ENCODE results near the gene NTPCR.

The NTPCR gene

GRCh38 chr1:232968391-232968790, 18.0 kb downstream of the NTPCR start:
- DNase-seq (no peak), ATAC-seq (ENCODE audit: insufficient read depth, low read depth) (no peak)
- 0 out of 2 replicates have a peak, but pooled peaks cover 9% of the 10 kb centered on the region for H3K4me1 ChIP-seq (ENCODE audit: insufficient read depth, low read length)
- H3K4me3 ChIP-seq (ENCODE audit: low read depth in 1 of 2, low read length in 2 of 2): no peak overlapping the region
- H3K27ac ChIP-seq (ENCODE audit: low read length): no peak overlapping the region
- H4K20me1 ChIP-seq (ENCODE audit: insufficient read depth, low read length): no peaks in the 10 kb centered on the region
- no peak overlapping the region for H3K9ac ChIP-seq (ENCODE audit: low read depth, low read length)
- H3K79me2 ChIP-seq (ENCODE audit: insufficient read depth, low read length): peaks cover 10% of the 10 kb centered on the region
- H3K9me3 ChIP-seq (ENCODE audit: insufficient read depth, low read length, severe bottlenecking): peaks cover 8% of the 10 kb centered on the region
- H3K36me3 ChIP-seq (ENCODE audit: insufficient read depth, low read length): peaks cover 75% of the 10 kb centered on the region
- no peak overlapping the region for H2AFZ ChIP-seq (ENCODE audit: low read depth, low read length)
- no peak overlapping the region for H3K4me2 ChIP-seq (ENCODE audit: insufficient read depth, low read length)
- no peaks in the 10 kb centered on the region for H3K27me3 ChIP-seq (ENCODE audit: insufficient read depth, low read length, poor library complexity)
- no peak for TF ChIP-seq EZH2 (IDR thresholded peaks at IDR 0.05; ENCODE audit: borderline replicate concordance, low read depth, low read length, severe bottlenecking)
- TF ChIP-seq, protein P1, sequence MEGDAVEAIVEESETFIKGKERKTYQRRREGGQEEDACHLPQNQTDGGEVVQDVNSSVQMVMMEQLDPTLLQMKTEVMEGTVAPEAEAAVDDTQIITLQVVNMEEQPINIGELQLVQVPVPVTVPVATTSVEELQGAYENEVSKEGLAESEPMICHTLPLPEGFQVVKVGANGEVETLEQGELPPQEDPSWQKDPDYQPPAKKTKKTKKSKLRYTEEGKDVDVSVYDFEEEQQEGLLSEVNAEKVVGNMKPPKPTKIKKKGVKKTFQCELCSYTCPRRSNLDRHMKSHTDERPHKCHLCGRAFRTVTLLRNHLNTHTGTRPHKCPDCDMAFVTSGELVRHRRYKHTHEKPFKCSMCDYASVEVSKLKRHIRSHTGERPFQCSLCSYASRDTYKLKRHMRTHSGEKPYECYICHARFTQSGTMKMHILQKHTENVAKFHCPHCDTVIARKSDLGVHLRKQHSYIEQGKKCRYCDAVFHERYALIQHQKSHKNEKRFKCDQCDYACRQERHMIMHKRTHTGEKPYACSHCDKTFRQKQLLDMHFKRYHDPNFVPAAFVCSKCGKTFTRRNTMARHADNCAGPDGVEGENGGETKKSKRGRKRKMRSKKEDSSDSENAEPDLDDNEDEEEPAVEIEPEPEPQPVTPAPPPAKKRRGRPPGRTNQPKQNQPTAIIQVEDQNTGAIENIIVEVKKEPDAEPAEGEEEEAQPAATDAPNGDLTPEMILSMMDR (IDR thresholded peaks at IDR 0.05; ENCODE audit: borderline replicate concordance, extremely low read depth, low read length, poor library complexity, severe bottlenecking): no peak

- peak overlapping the region; percentile 24 for H3K27ac ChIP-seq (ENCODE audit: low read length)
- H3K36me3 ChIP-seq (ENCODE audit: insufficient read depth, low read length): peaks cover 80% of the 10 kb centered on the region
- H3K4me3 ChIP-seq (ENCODE audit: low read depth in 1 of 2, low read length in 2 of 2): no peak overlapping the region
- H3K79me2 ChIP-seq (ENCODE audit: insufficient read depth, low read length): peaks cover 10% of the 10 kb centered on the region
- no peak overlapping the region for H2AFZ ChIP-seq (ENCODE audit: low read depth, low read length)
- TF ChIP-seq, protein P1 (IDR thresholded peaks at IDR 0.05; ENCODE audit: borderline replicate concordance, extremely low read depth, low read length, poor library complexity, severe bottlenecking): no peak
- TF ChIP-seq EZH2 (IDR thresholded peaks at IDR 0.05; ENCODE audit: borderline replicate concordance, low read depth, low read length, severe bottlenecking): no peak
- H3K9ac ChIP-seq (ENCODE audit: low read depth, low read length): no peak overlapping the region
- H3K27me3 ChIP-seq (ENCODE audit: insufficient read depth, low read length, poor library complexity): no peaks in the 10 kb centered on the region
- DNase-seq (peak; percentile 35), ATAC-seq (ENCODE audit: insufficient read depth, low read depth) (peak; percentile 74)
- H3K4me2 ChIP-seq (ENCODE audit: insufficient read depth, low read length): no peak overlapping the region
- peaks cover 12% of the 10 kb centered on the region for H3K9me3 ChIP-seq (ENCODE audit: insufficient read depth, low read length, severe bottlenecking)
- H4K20me1 ChIP-seq (ENCODE audit: insufficient read depth, low read length): no peaks in the 10 kb centered on the region
- H3K4me1 ChIP-seq (ENCODE audit: insufficient read depth, low read length): 0 out of 2 replicates have a peak, but pooled peaks cover 9% of the 10 kb centered on the region
Observed at GRCh38 chr1:232968965-232969364, 18.6 kb downstream of the NTPCR start.

- no peaks in the 10 kb centered on the region for H4K20me1 ChIP-seq (ENCODE audit: insufficient read depth, low read length)
Observed at GRCh38 chr1:232969799-232970198, 19.4 kb downstream of the NTPCR start.

More at GRCh38 chr1:232969799-232970198, 19.4 kb downstream of the NTPCR start:
- H3K9ac ChIP-seq (ENCODE audit: low read depth, low read length): no peak overlapping the region
- no peaks in the 10 kb centered on the region for H3K27me3 ChIP-seq (ENCODE audit: insufficient read depth, low read length, poor library complexity)
- no peak overlapping the region for H2AFZ ChIP-seq (ENCODE audit: low read depth, low read length)
- no peak for DNase-seq
- TF ChIP-seq EZH2 (IDR thresholded peaks at IDR 0.05; ENCODE audit: borderline replicate concordance, low read depth, low read length, severe bottlenecking): no peak
- TF ChIP-seq, protein P1 (IDR thresholded peaks at IDR 0.05; ENCODE audit: borderline replicate concordance, extremely low read depth, low read length, poor library complexity, severe bottlenecking): no peak
- peaks cover 10% of the 10 kb centered on the region for H3K79me2 ChIP-seq (ENCODE audit: insufficient read depth, low read length)
- peaks cover 86% of the 10 kb centered on the region for H3K36me3 ChIP-seq (ENCODE audit: insufficient read depth, low read length)
- 0 out of 2 replicates have a peak, but pooled peaks cover 9% of the 10 kb centered on the region for H3K4me1 ChIP-seq (ENCODE audit: insufficient read depth, low read length)
- no peak overlapping the region for H3K27ac ChIP-seq (ENCODE audit: low read length)
- ATAC-seq (ENCODE audit: insufficient read depth, low read depth): no peak
- peaks cover 15% of the 10 kb centered on the region for H3K9me3 ChIP-seq (ENCODE audit: insufficient read depth, low read length, severe bottlenecking)
- H3K4me2 ChIP-seq (ENCODE audit: insufficient read depth, low read length): no peak overlapping the region
- H3K4me3 ChIP-seq (ENCODE audit: low read depth in 1 of 2, low read length in 2 of 2): no peak overlapping the region

Measured in DND-41 (cell line).